ENCODE results near the gene GRIK3.

GRIK3 gene

GRCh38 chr1:37001703-37002102 lies 32.6 kb downstream of the GRIK3 start:
- CTCF ChIA-PET, result no interaction called here
- 43% methylated on average over 2 of the region's 2 CpGs for WGBS (ENCODE audit: insufficient coverage)

GRCh38 chr1:36996106-36996505 lies 38.2 kb downstream of the GRIK3 start:
- Histone ChIP-seq H3K9me3 (ENCODE audit: control extremely low read depth in 1 of 5, control insufficient read depth in 4 of 5, insufficient read depth in 2 of 5, low read depth in 1 of 5, low read length in 4 of 5) (no peaks in the 10 kb centered on the region), H3K27ac (ENCODE audit: insufficient read depth in 1 of 2, low read depth in 1 of 2, low read length in 2 of 2, poor library complexity in 1 of 2, severe bottlenecking in 2 of 2) (no peak overlapping the region), H3K36me3 (ENCODE audit: control insufficient read depth in 4 of 4, insufficient read depth in 4 of 4, low read length in 3 of 4) (no peaks in the 10 kb centered on the region), H3K27me3 (replicated peaks in 2 of 5; ENCODE audit: control insufficient read depth in 4 of 5, insufficient read depth in 5 of 5, low read length in 4 of 5) (peaks cover 0 to 15% (median 1%) of the 10 kb centered on the region in 5 experiments), H3K4me3 (ENCODE audit: control insufficient read depth in 1 of 7, extremely low read depth in 1 of 7, insufficient read depth in 4 of 7, low read depth in 2 of 7, low read length in 6 of 7) (no peak overlapping the region), H3K4me1 (ENCODE audit: control extremely low read depth in 1 of 4, control insufficient read depth in 4 of 4, insufficient read depth in 4 of 4, low read length in 3 of 4) (no peaks in the 10 kb centered on the region)
- POLR2A ChIA-PET, result no interaction called here
- no peak for DNase-seq
- CTCF ChIA-PET, result no interaction called here
- WGBS (ENCODE audit: insufficient coverage), result 95% methylated on average over 5 of the region's 7 CpGs

More at GRCh38 chr1:37001703-37002102, 32.6 kb downstream of the GRIK3 start:
- no peaks in the 10 kb centered on the region for H3K9me3 ChIP-seq (ENCODE audit: control extremely low read depth in 1 of 5, control insufficient read depth in 4 of 5, insufficient read depth in 2 of 5, low read depth in 1 of 5, low read length in 4 of 5)
- POLR2A ChIA-PET, result no interaction called here
- H3K4me1 ChIP-seq (ENCODE audit: control extremely low read depth in 1 of 4, control insufficient read depth in 4 of 4, insufficient read depth in 4 of 4, low read length in 3 of 4), result no peaks in the 10 kb centered on the region
- no peak for DNase-seq
- peaks cover 0 to 16% (median 1%) of the 10 kb centered on the region in 5 experiments for H3K27me3 ChIP-seq (replicated peaks in 2 of 5; ENCODE audit: control insufficient read depth in 4 of 5, insufficient read depth in 5 of 5, low read length in 4 of 5)
- H3K27ac ChIP-seq (ENCODE audit: insufficient read depth in 1 of 2, low read depth in 1 of 2, low read length in 2 of 2, poor library complexity in 1 of 2, severe bottlenecking in 2 of 2), result no peak overlapping the region
- H3K36me3 ChIP-seq (ENCODE audit: control insufficient read depth in 4 of 4, insufficient read depth in 4 of 4, low read length in 3 of 4), result no peaks in the 10 kb centered on the region
- no peak overlapping the region for H3K4me3 ChIP-seq (ENCODE audit: control insufficient read depth in 1 of 7, extremely low read depth in 1 of 7, insufficient read depth in 4 of 7, low read depth in 2 of 7, low read length in 6 of 7)

- no peak overlapping the region for H3K4me3 ChIP-seq (ENCODE audit: control insufficient read depth in 1 of 7, extremely low read depth in 1 of 7, insufficient read depth in 4 of 7, low read depth in 2 of 7, low read length in 6 of 7)
- no peak overlapping the region for H3K27ac ChIP-seq (ENCODE audit: insufficient read depth in 1 of 2, low read depth in 1 of 2, low read length in 2 of 2, poor library complexity in 1 of 2, severe bottlenecking in 2 of 2)
- H3K27me3 ChIP-seq (replicated peaks in 2 of 5; ENCODE audit: control insufficient read depth in 4 of 5, insufficient read depth in 5 of 5, low read length in 4 of 5), result peaks cover 0 to 18% (median 1%) of the 10 kb centered on the region in 5 experiments
- H3K36me3 ChIP-seq (ENCODE audit: control insufficient read depth in 4 of 4, insufficient read depth in 4 of 4, low read length in 3 of 4), result no peaks in the 10 kb centered on the region
- no peaks in the 10 kb centered on the region for H3K4me1 ChIP-seq (ENCODE audit: control extremely low read depth in 1 of 4, control insufficient read depth in 4 of 4, insufficient read depth in 4 of 4, low read length in 3 of 4)
- H3K9me3 ChIP-seq (ENCODE audit: control extremely low read depth in 1 of 5, control insufficient read depth in 4 of 5, insufficient read depth in 2 of 5, low read depth in 1 of 5, low read length in 4 of 5), result no peaks in the 10 kb centered on the region
- POLR2A ChIA-PET, result no interaction called here
- 68% methylated on average over 7 of the region's 8 CpGs for WGBS (ENCODE audit: insufficient coverage)
- CTCF ChIA-PET, result no interaction called here
- DNase-seq, result no peak
These were observed 39.4 kb downstream of the GRIK3 start for GRCh38 chr1:36994868-36995267.

- H3K4me3 ChIP-seq (ENCODE audit: control insufficient read depth in 1 of 7, extremely low read depth in 1 of 7, insufficient read depth in 4 of 7, low read depth in 2 of 7, low read length in 6 of 7), result no peak overlapping the region
- ChIA-PET POLR2A (no interaction called here), CTCF (no interaction called here)
- no peaks in the 10 kb centered on the region for H3K4me1 ChIP-seq (ENCODE audit: control extremely low read depth in 1 of 4, control insufficient read depth in 4 of 4, insufficient read depth in 4 of 4, low read length in 3 of 4)
- no peaks in the 10 kb centered on the region for H3K9me3 ChIP-seq (ENCODE audit: control extremely low read depth in 1 of 5, control insufficient read depth in 4 of 5, insufficient read depth in 2 of 5, low read depth in 1 of 5, low read length in 4 of 5)
- H3K27ac ChIP-seq (ENCODE audit: insufficient read depth in 1 of 2, low read depth in 1 of 2, low read length in 2 of 2, poor library complexity in 1 of 2, severe bottlenecking in 2 of 2), result no peak overlapping the region
- peaks cover 0 to 23% (median 0%) of the 10 kb centered on the region in 5 experiments for H3K27me3 ChIP-seq (replicated peaks in 2 of 5; ENCODE audit: control insufficient read depth in 4 of 5, insufficient read depth in 5 of 5, low read length in 4 of 5)
- 100% methylated on average over 2 of the region's 2 CpGs for WGBS (ENCODE audit: insufficient coverage)
- no peaks in the 10 kb centered on the region for H3K36me3 ChIP-seq (ENCODE audit: control insufficient read depth in 4 of 4, insufficient read depth in 4 of 4, low read length in 3 of 4)
- no peak for DNase-seq
These were observed 40.0 kb downstream of the GRIK3 start for GRCh38 chr1:36994294-36994693.

- no peaks in the 10 kb centered on the region for H3K36me3 ChIP-seq (ENCODE audit: control insufficient read depth in 4 of 4, insufficient read depth in 4 of 4, low read length in 3 of 4)
- POLR2A ChIA-PET, result no interaction called here
- H3K4me3 ChIP-seq (ENCODE audit: control insufficient read depth in 1 of 7, extremely low read depth in 1 of 7, insufficient read depth in 4 of 7, low read depth in 2 of 7, low read length in 6 of 7), result no peak overlapping the region
- no peaks in the 10 kb centered on the region for H3K4me1 ChIP-seq (ENCODE audit: control extremely low read depth in 1 of 4, control insufficient read depth in 4 of 4, insufficient read depth in 4 of 4, low read length in 3 of 4)
- no peaks in the 10 kb centered on the region for H3K9me3 ChIP-seq (ENCODE audit: control extremely low read depth in 1 of 5, control insufficient read depth in 4 of 5, insufficient read depth in 2 of 5, low read depth in 1 of 5, low read length in 4 of 5)
- H3K27me3 ChIP-seq (replicated peaks in 2 of 5; ENCODE audit: control insufficient read depth in 4 of 5, insufficient read depth in 5 of 5, low read length in 4 of 5), result peaks cover 0 to 34% (median 2%) of the 10 kb centered on the region in 5 experiments
- no peak for DNase-seq
- WGBS (ENCODE audit: insufficient coverage), result 91% methylated on average over 5 of the region's 8 CpGs
- CTCF ChIA-PET, result no interaction called here
- no peak overlapping the region for H3K27ac ChIP-seq (ENCODE audit: insufficient read depth in 1 of 2, low read depth in 1 of 2, low read length in 2 of 2, poor library complexity in 1 of 2, severe bottlenecking in 2 of 2)
These were observed 42.0 kb downstream of the GRIK3 start for GRCh38 chr1:36992139-36992943.

GRCh38 chr1:36991551-36991950 lies 42.8 kb downstream of the GRIK3 start:
- H3K27ac ChIP-seq (ENCODE audit: insufficient read depth in 1 of 2, low read depth in 1 of 2, low read length in 2 of 2, poor library complexity in 1 of 2, severe bottlenecking in 2 of 2), result no peak overlapping the region
- CTCF ChIA-PET, result no interaction called here
- no peak overlapping the region for H3K4me3 ChIP-seq (ENCODE audit: control insufficient read depth in 1 of 7, extremely low read depth in 1 of 7, insufficient read depth in 4 of 7, low read depth in 2 of 7, low read length in 6 of 7)
- H3K27me3 ChIP-seq (replicated peaks in 2 of 5; ENCODE audit: control insufficient read depth in 4 of 5, insufficient read depth in 5 of 5, low read length in 4 of 5), result peaks cover 0 to 37% (median 2%) of the 10 kb centered on the region in 5 experiments
- H3K4me1 ChIP-seq (ENCODE audit: control extremely low read depth in 1 of 4, control insufficient read depth in 4 of 4, insufficient read depth in 4 of 4, low read length in 3 of 4), result no peaks in the 10 kb centered on the region
- POLR2A ChIA-PET, result no interaction called here
- no peaks in the 10 kb centered on the region for H3K36me3 ChIP-seq (ENCODE audit: control insufficient read depth in 4 of 4, insufficient read depth in 4 of 4, low read length in 3 of 4)
- DNase-seq, result no peak
- 93% methylated on average over 3 of the region's 4 CpGs for WGBS (ENCODE audit: insufficient coverage)
- no peaks in the 10 kb centered on the region for H3K9me3 ChIP-seq (ENCODE audit: control extremely low read depth in 1 of 5, control insufficient read depth in 4 of 5, insufficient read depth in 2 of 5, low read depth in 1 of 5, low read length in 4 of 5)

GRCh38 chr1:36990928-36991327 lies 43.4 kb downstream of the GRIK3 start:
- POLR2A ChIA-PET, result no interaction called here
- Histone ChIP-seq H3K27me3 (replicated peaks in 2 of 5; ENCODE audit: control insufficient read depth in 4 of 5, insufficient read depth in 5 of 5, low read length in 4 of 5) (peaks cover 0 to 39% (median 2%) of the 10 kb centered on the region in 5 experiments), H3K9me3 (ENCODE audit: control extremely low read depth in 1 of 5, control insufficient read depth in 4 of 5, insufficient read depth in 2 of 5, low read depth in 1 of 5, low read length in 4 of 5) (no peaks in the 10 kb centered on the region), H3K27ac (ENCODE audit: insufficient read depth in 1 of 2, low read depth in 1 of 2, low read length in 2 of 2, poor library complexity in 1 of 2, severe bottlenecking in 2 of 2) (no peak overlapping the region), H3K36me3 (ENCODE audit: control insufficient read depth in 4 of 4, insufficient read depth in 4 of 4, low read length in 3 of 4) (no peaks in the 10 kb centered on the region), H3K4me1 (ENCODE audit: control extremely low read depth in 1 of 4, control insufficient read depth in 4 of 4, insufficient read depth in 4 of 4, low read length in 3 of 4) (no peaks in the 10 kb centered on the region), H3K4me3 (ENCODE audit: control insufficient read depth in 1 of 7, extremely low read depth in 1 of 7, insufficient read depth in 4 of 7, low read depth in 2 of 7, low read length in 6 of 7) (no peak overlapping the region)
- 85% methylated on average over 3 of the region's 3 CpGs for WGBS (ENCODE audit: insufficient coverage)
- CTCF ChIA-PET, result no interaction called here
- DNase-seq, result no peak

All from common myeloid progenitor, CD34-positive (primary cell).